ENCODE data around the gene MEI1. TPM values are rescaled to one million over a fixed set of nuclear protein-coding genes. Genes with fewer than 3 reads are reported as not detected.
A peak's percentile ranks its signal among the peaks of the same experiment; 100 is the strongest.
"Not testable (repeated sequence)": the region's sequence is repeated elsewhere in the genome, so short reads cannot be mapped to it uniquely, and the experiment has no call there.

MEI1 gene
- total RNA-seq, 1 donor from 2014 or later: 26.1 TPM

- intact Hi-C loops (cut with micrococcal nuclease): no loop called here
- H3K27ac Mint-ChIP-seq: no peak overlapping the region
- no peaks in the 10 kb centered on the region for H3K4me1 Mint-ChIP-seq (ENCODE audit: low read depth)
- H3K27me3 Mint-ChIP-seq (ENCODE audit: low read depth): peaks cover 4% of the 10 kb centered on the region
- DNase-seq (ENCODE audit: low spot score): no peak
- no peak overlapping the region for H3K4me3 Mint-ChIP-seq (ENCODE audit: low read depth)
- no peaks in the 10 kb centered on the region for H3K36me3 Mint-ChIP-seq (ENCODE audit: low read depth)
- H3K9me3 Mint-ChIP-seq: no peaks in the 10 kb centered on the region
Observed at GRCh38 chr22:41725510-41726110, 26.3 kb downstream of the MEI1 start.

DNA sequence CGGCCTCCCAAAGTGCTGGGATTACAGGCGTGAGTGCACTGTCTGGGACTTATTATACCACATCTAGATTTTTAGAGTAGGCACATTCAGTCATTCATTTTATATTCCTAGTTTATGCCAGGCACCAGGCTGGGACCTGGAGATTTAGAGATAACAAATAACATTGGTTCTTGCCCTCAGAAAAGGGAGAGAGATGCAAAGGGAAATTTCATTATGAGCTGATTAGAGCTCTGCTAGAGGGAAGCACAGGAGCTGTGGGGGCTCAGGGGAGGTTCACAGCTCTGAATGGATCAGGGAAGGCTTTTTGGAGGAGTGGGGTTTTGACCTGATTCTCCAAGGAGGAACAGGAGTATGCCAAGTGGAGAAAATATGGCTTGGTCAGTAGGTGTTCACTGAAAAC lies 32.3 kb downstream of the MEI1 start:
- intact Hi-C loops (cut with micrococcal nuclease): no loop called here
- Mint-ChIP-seq H3K9me3 (no peaks in the 10 kb centered on the region), H3K36me3 (ENCODE audit: low read depth) (no peaks in the 10 kb centered on the region), H3K27ac (no peak overlapping the region), H3K4me1 (ENCODE audit: low read depth) (no peaks in the 10 kb centered on the region), H3K4me3 (ENCODE audit: low read depth) (no peak overlapping the region), H3K27me3 (ENCODE audit: low read depth) (peaks cover 4% of the 10 kb centered on the region)
- no peak for DNase-seq (ENCODE audit: low spot score)

DNA sequence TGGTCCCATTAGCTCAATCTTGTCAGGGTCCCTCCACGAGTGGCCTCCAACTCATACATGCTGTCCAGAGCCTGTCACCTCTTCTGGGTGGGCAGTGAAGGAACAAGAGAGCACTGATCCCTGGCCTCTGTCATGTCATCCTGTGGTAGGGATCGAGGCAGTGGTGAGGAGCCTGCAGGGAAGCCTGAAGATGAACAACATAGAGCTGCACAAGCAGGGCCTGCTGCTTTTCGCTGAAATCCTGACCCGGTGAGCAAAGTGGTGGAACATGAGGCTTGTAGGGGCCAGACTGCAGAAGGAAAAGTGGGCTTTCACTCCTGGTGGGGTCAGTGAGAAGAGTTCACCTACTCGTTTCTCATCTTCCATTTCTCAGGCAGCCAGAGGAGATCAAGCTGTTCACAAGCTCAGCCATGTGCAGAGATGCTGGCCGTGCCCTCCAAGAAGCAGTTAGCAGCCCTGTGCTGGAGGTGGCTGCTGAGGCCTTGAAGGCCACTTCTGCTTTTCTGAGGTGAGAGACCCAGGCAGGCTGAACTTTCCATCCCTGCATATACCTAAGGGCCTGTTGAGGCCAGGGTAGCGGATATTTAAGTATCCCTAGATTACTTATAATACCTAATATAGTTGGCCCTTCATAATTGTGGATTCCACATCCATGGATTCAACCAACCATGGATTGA lies 32.9 kb downstream of the MEI1 start:
- Mint-ChIP-seq H3K9me3 (no peaks in the 10 kb centered on the region), H3K27me3 (ENCODE audit: low read depth) (no peaks in the 10 kb centered on the region), H3K4me3 (ENCODE audit: low read depth) (no peak overlapping the region), H3K4me1 (ENCODE audit: low read depth) (no peaks in the 10 kb centered on the region), H3K36me3 (ENCODE audit: low read depth) (no peaks in the 10 kb centered on the region), H3K27ac (no peak overlapping the region)
- intact Hi-C loops (cut with micrococcal nuclease): no loop called here
- DNase-seq (ENCODE audit: low spot score): no peak

DNA sequence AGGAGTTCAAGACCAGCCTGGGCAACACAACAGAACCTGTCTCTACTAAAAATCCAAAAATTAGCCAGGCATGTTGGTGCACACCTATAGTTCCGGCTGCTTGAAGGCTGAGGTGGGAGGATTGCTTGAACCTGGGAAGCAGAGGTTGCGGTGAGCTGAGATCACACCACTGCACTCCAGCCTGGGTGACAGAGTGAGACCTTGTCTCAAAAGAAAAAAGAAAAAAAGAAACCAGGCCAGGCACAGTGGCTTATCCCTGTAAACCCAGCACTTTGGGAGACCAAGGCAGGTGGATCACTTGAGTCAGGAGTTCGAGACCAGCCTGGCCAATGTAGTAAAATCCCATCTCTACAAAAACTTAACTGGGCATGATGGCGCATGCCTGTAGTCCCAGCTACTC lies 33.9 kb downstream of the MEI1 start:
- DNase-seq (ENCODE audit: low spot score); H3K27me3 Mint-ChIP-seq (ENCODE audit: low read depth); H3K27ac Mint-ChIP-seq; H3K36me3 Mint-ChIP-seq (ENCODE audit: low read depth); H3K9me3 Mint-ChIP-seq; H3K4me1 Mint-ChIP-seq (ENCODE audit: low read depth); H3K4me3 Mint-ChIP-seq (ENCODE audit: low read depth); intact Hi-C loops (cut with micrococcal nuclease): not testable (repeated sequence)

DNA sequence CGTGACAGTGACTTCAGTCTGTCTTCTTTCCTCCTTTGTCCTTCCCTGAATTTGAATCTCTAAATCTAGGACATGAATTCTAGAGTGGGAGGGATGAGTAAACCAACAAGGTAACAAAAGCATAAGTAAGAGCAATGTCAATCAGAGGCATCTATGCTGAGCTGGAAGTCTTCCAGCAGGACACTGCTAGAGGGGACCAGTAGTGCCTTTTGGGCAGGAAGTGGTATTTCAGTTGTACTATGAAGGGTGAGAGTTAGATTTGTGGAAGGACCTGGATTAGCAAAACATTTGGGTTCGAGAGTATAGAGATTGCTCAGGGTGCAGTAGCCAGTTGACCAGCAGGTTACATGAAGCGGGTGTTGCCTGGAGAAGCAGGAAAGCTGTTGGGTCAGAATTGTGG lies 40.3 kb downstream of the MEI1 start:
- H3K4me1 Mint-ChIP-seq (ENCODE audit: low read depth): peaks cover 6% of the 10 kb centered on the region
- no peaks in the 10 kb centered on the region for H3K9me3 Mint-ChIP-seq
- H3K36me3 Mint-ChIP-seq (ENCODE audit: low read depth): no peaks in the 10 kb centered on the region
- H3K27me3 Mint-ChIP-seq (ENCODE audit: low read depth): peaks cover 12% of the 10 kb centered on the region
- DNase-seq (ENCODE audit: low spot score): no peak
- intact Hi-C loops (cut with micrococcal nuclease): no loop called here
- no peak overlapping the region for H3K4me3 Mint-ChIP-seq (ENCODE audit: low read depth)
- H3K27ac Mint-ChIP-seq: no peak overlapping the region

GRCh38 chr22:41742918-41743317 lies 43.6 kb downstream of the MEI1 start:
- DNase-seq (ENCODE audit: low spot score): no peak
- Mint-ChIP-seq H3K4me3 (ENCODE audit: low read depth) (no peak overlapping the region), H3K9me3 (no peaks in the 10 kb centered on the region), H3K4me1 (ENCODE audit: low read depth) (peaks cover 12% of the 10 kb centered on the region), H3K27ac (no peak overlapping the region), H3K36me3 (ENCODE audit: low read depth) (no peaks in the 10 kb centered on the region), H3K27me3 (ENCODE audit: low read depth) (peaks cover 22% of the 10 kb centered on the region)
- intact Hi-C loops (cut with micrococcal nuclease): no loop called here

GRCh38 chr22:41745968-41746367 lies 46.7 kb downstream of the MEI1 start:
- H3K27me3 Mint-ChIP-seq (ENCODE audit: low read depth): peaks cover 31% of the 10 kb centered on the region
- H3K4me3 Mint-ChIP-seq (ENCODE audit: low read depth): no peak overlapping the region
- intact Hi-C loops (cut with micrococcal nuclease): loop anchor here (2.0 to 5.0 kb wide), 2 partner anchors 56 to 195 kb away; partner anchors contain the start of gene CCDC134
- H3K4me1 Mint-ChIP-seq (ENCODE audit: low read depth): peaks cover 6% of the 10 kb centered on the region
- H3K36me3 Mint-ChIP-seq (ENCODE audit: low read depth): no peaks in the 10 kb centered on the region
- H3K27ac Mint-ChIP-seq: no peak overlapping the region
- no peaks in the 10 kb centered on the region for H3K9me3 Mint-ChIP-seq
- DNase-seq (ENCODE audit: low spot score): no peak

DNA sequence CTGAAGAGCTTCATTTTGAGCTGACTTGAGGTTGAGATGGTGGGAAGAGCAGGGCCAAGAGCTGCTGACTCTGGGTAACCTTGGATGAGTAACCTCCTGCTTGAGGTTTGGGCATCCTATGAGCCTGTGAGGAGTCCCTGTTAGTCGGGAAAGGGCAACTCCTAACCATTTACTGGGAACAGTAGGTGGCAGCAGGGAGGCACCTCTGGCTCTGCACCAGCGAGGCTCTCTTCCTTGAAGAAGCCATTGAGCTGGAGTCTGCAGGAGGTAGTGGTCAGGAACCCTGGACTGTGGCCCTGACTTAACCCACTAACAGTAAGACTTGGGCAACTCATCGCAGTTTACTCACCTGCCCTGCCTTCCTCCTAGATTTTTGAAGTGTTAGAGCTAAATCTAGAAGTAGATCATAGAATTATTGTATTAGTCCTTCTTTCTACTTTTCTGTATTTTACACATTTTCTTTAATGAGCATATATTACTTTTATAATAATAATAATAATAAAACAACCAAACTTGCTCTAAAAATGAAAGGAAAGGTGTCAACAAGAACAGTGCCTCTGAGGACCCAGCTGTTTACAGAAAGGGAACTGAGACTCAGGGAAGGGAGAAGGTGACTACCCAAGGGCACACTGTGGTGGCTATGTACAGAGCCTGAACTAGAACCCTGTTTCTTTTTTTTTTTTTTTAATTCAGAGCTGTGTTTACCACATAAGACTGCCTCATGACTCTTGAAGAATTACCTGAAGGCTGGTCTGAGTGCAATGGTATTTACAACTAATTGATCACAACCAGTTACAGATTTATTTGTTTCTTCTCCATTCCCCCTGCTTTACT lies 47.5 kb downstream of the MEI1 start:
- no peaks in the 10 kb centered on the region for H3K9me3 Mint-ChIP-seq
- intact Hi-C loops (cut with micrococcal nuclease): loop anchor here (2.0 to 5.0 kb wide), 2 partner anchors 56 to 194 kb away; partner anchors contain the start of gene CCDC134
- peaks cover 6% of the 10 kb centered on the region for H3K4me1 Mint-ChIP-seq (ENCODE audit: low read depth)
- H3K27me3 Mint-ChIP-seq (ENCODE audit: low read depth): peaks cover 31% of the 10 kb centered on the region
- DNase-seq (ENCODE audit: low spot score): peak; percentile 36
- no peaks in the 10 kb centered on the region for H3K36me3 Mint-ChIP-seq (ENCODE audit: low read depth)
- no peak overlapping the region for H3K27ac Mint-ChIP-seq
- no peak overlapping the region for H3K4me3 Mint-ChIP-seq (ENCODE audit: low read depth)

DNA sequence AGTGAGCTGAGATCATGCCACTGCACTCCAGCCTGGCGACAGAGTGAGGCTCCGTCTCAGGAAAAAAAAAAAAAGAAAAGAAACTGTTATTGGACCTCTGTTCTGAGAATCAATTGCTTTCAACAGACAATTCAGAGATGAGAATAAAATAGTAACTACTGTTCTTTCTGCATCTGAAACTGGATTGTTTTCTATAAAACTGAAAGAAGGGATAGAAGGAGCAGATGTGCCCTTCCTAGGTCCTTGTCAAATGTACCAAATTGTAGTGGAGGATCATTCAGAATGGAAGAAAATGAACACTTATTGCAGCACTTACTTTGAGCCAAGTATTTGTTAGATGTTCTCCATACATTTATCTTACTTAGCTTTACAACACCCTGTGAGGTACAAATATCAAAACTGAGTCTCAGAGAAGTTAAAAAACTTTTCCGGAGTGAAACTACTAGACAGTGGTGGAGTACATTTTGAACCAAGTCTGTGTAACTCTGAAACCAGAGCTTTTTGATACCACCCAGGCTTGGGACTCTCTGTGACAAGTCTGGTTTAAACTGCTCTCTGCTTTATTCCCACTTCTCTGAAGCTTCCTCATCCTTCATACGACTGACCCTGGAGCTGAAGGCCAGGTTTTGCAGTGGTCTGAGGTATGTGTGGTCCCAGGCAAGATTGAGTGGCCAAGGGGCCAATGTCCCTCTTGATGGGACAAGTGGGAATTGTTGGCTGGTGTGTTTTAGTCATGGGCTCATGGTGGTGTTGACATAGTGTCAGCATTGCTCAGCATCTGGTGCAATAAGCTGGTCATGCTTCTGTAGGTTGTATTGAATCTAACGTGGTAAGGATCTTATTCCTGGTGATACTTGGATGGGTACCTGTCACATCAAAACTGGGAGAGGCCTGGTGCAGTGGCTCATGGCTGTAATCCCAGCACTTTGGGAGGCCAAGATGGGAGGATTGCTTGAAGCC lies 53.0 kb downstream of the MEI1 start:
- peak overlapping the region; percentile 73 for H3K27ac Mint-ChIP-seq
- intact Hi-C loops (cut with micrococcal nuclease): no loop called here
- H3K36me3 Mint-ChIP-seq (ENCODE audit: low read depth): no peaks in the 10 kb centered on the region
- no peak for DNase-seq (ENCODE audit: low spot score)
- no peak overlapping the region for H3K4me3 Mint-ChIP-seq (ENCODE audit: low read depth)
- H3K4me1 Mint-ChIP-seq (ENCODE audit: low read depth): no peaks in the 10 kb centered on the region
- H3K27me3 Mint-ChIP-seq (ENCODE audit: low read depth): peaks cover 17% of the 10 kb centered on the region
- no peaks in the 10 kb centered on the region for H3K9me3 Mint-ChIP-seq

DNA sequence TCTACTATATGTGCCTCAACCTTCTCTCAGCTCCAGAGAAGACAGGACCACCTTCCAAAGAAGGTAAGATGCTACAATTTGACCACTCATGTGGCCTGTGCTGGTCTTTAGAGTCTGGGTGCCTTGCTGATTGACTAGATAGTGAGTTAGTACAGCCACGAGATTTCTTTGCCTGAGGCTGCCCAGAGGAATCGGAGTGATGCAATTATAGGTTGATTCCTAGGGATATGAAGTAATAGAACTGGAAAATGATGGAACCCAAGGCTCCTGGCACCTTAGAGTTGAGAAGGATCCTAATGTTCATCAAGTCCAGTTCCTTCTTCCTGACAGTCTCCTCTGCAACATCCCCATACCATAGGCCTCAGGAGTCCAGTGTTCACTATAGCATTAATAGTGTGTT lies 54.7 kb downstream of the MEI1 start:
- H3K4me1 Mint-ChIP-seq (ENCODE audit: low read depth): no peaks in the 10 kb centered on the region
- H3K9me3 Mint-ChIP-seq: no peaks in the 10 kb centered on the region
- H3K4me3 Mint-ChIP-seq (ENCODE audit: low read depth): no peak overlapping the region
- DNase-seq (ENCODE audit: low spot score): no peak
- intact Hi-C loops (cut with micrococcal nuclease): no loop called here
- H3K36me3 Mint-ChIP-seq (ENCODE audit: low read depth): no peaks in the 10 kb centered on the region
- H3K27ac Mint-ChIP-seq: no peak overlapping the region
- peaks cover 12% of the 10 kb centered on the region for H3K27me3 Mint-ChIP-seq (ENCODE audit: low read depth)

- intact Hi-C loops (cut with micrococcal nuclease): no loop called here
- no peak overlapping the region for H3K27ac Mint-ChIP-seq
- H3K9me3 Mint-ChIP-seq: no peaks in the 10 kb centered on the region
- H3K4me3 Mint-ChIP-seq (ENCODE audit: low read depth): no peak overlapping the region
- H3K27me3 Mint-ChIP-seq (ENCODE audit: low read depth): no peaks in the 10 kb centered on the region
- no peak for DNase-seq (ENCODE audit: low spot score)
- no peaks in the 10 kb centered on the region for H3K36me3 Mint-ChIP-seq (ENCODE audit: low read depth)
- H3K4me1 Mint-ChIP-seq (ENCODE audit: low read depth): no peaks in the 10 kb centered on the region
Observed at GRCh38 chr22:41757502-41757901, 58.2 kb downstream of the MEI1 start.

GRCh38 chr22:41758231-41758630 lies 58.9 kb downstream of the MEI1 start:
- Mint-ChIP-seq H3K36me3 (ENCODE audit: low read depth) (no peaks in the 10 kb centered on the region), H3K4me1 (ENCODE audit: low read depth) (no peaks in the 10 kb centered on the region), H3K27ac (no peak overlapping the region), H3K4me3 (ENCODE audit: low read depth) (no peak overlapping the region), H3K9me3 (no peaks in the 10 kb centered on the region), H3K27me3 (ENCODE audit: low read depth) (no peaks in the 10 kb centered on the region)
- DNase-seq (ENCODE audit: low spot score): no peak
- intact Hi-C loops (cut with micrococcal nuclease): no loop called here
